ENCODE measurements around the gene UQCRHL. TPM values are rescaled to one million over a fixed set of nuclear protein-coding genes. Genes with fewer than 3 reads are reported as not detected.

The UQCRHL gene
- total RNA-seq, 1 experiment from 2014 or later = 4.9 TPM

DNA sequence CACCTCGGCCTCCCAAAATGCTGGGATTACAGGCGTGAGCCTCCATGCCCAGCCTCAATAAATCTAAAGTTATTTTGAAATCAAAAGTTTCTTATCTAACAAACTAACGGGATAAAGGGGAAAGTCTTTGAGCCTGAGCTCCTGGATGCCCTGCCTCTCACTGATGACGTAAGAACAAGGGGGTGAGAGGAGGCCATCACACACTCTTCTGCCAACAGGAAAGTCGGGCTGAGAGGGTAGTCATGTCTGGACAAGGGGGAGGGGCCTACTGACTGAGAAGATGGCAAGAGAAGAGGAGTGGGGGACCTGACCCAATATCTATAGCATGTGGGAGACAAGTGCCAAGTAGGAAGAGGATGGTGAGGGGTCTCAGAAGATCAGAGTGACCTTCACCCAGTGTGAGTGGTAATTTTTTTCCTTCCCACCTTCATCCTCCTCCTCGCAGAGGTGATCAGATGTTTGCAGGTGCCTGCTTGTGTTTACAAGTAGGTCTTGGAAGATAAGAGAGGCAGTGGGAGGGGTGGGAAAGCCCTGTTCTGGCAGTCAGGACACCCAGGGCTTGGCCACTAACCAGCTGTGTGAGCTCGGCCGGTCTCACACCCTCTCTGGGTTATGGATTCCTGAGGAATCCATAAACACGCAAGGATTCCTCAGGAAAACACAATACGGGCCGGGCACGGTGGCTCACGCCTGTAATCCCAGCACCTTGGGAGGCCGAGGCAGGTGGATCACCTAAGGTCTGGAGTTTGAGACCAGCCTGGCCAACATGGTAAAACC is 9.6 kb downstream of the UQCRHL start:
- H3K9me3 ChIP-seq (ENCODE audit: insufficient read depth, low read depth) = no peaks in the 10 kb centered on the region
- H3K36me3 ChIP-seq (ENCODE audit: low read depth) = no peaks in the 10 kb centered on the region
- DNase-seq = no peak
- H3F3A ChIP-seq (ENCODE audit: insufficient read depth, low read depth) = peaks cover 67% of the 10 kb centered on the region
- peak overlapping the region; percentile 100 for H3K27ac ChIP-seq
- no TSS peak for BruUV-seq (replicated peaks)
- intact Hi-C loops (cut with micrococcal nuclease; ENCODE audit: unreplicated experiment) = loop anchor here (10.0 kb wide), 1 partner anchor 347 kb away; no protein-coding TSS in a partner anchor
- TF ChIP-seq, protein P1, sequence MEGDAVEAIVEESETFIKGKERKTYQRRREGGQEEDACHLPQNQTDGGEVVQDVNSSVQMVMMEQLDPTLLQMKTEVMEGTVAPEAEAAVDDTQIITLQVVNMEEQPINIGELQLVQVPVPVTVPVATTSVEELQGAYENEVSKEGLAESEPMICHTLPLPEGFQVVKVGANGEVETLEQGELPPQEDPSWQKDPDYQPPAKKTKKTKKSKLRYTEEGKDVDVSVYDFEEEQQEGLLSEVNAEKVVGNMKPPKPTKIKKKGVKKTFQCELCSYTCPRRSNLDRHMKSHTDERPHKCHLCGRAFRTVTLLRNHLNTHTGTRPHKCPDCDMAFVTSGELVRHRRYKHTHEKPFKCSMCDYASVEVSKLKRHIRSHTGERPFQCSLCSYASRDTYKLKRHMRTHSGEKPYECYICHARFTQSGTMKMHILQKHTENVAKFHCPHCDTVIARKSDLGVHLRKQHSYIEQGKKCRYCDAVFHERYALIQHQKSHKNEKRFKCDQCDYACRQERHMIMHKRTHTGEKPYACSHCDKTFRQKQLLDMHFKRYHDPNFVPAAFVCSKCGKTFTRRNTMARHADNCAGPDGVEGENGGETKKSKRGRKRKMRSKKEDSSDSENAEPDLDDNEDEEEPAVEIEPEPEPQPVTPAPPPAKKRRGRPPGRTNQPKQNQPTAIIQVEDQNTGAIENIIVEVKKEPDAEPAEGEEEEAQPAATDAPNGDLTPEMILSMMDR (conservative IDR thresholded peaks at IDR 0.05) = no peak
- no peak for TF ChIP-seq EZH2 (IDR thresholded peaks at IDR 0.05; ENCODE audit: low read depth)
- no peak overlapping the region for H2AFZ ChIP-seq
- peak overlapping the region; percentile 85; the same call in 1 of the 2 replicates for H3K4me2 ChIP-seq
- H4K20me1 ChIP-seq (ENCODE audit: insufficient read depth) = no peaks in the 10 kb centered on the region
- peaks cover 16% of the 10 kb centered on the region; the same call in 1 of the 2 replicates for H3K79me2 ChIP-seq (ENCODE audit: low read depth)
- no peaks in the 10 kb centered on the region for H3K27me3 ChIP-seq (ENCODE audit: insufficient read depth, low read depth)
- no peak overlapping the region for H3K4me3 ChIP-seq
- POLR2A ChIA-PET (ENCODE audit: unreplicated experiment) = interaction anchor here (0.5 to 0.7 kb wide), 2 partner anchors 26 to 220 kb away, joined by 7 to 9 read pairs; no protein-coding TSS in a partner anchor
- CTCF ChIA-PET = interaction anchor here (0.7 kb wide), 1 partner anchor 161 kb away, joined by 7 read pairs; no protein-coding TSS in a partner anchor
- H3K9me2 ChIP-seq (ENCODE audit: insufficient read depth) = no peaks in the 10 kb centered on the region
- peaks cover 81% of the 10 kb centered on the region for H3K4me1 ChIP-seq (replicated peaks; ENCODE audit: insufficient read depth)

- H3K27ac ChIP-seq = peak overlapping the region; percentile 100
- no peak for DNase-seq
- peaks cover 71% of the 10 kb centered on the region for H3K4me1 ChIP-seq (replicated peaks; ENCODE audit: insufficient read depth)
- no peak overlapping the region for H2AFZ ChIP-seq
- H3F3A ChIP-seq (ENCODE audit: insufficient read depth, low read depth) = peaks cover 57% of the 10 kb centered on the region
- peak overlapping the region; percentile 27; the same call in 1 of the 2 replicates for H3K4me3 ChIP-seq
- no peaks in the 10 kb centered on the region for H3K36me3 ChIP-seq (ENCODE audit: low read depth)
- intact Hi-C loops (cut with micrococcal nuclease; ENCODE audit: unreplicated experiment) = loop anchor here (10.0 kb wide), 1 partner anchor 349 kb away; no protein-coding TSS in a partner anchor
- H3K9me3 ChIP-seq (ENCODE audit: insufficient read depth, low read depth) = no peaks in the 10 kb centered on the region
- no peaks in the 10 kb centered on the region for H3K27me3 ChIP-seq (ENCODE audit: insufficient read depth, low read depth)
- ChIA-PET CTCF (interaction anchor here (0.7 to 1.1 kb wide), 5 partner anchors 19 to 703 kb away, joined by 4 to 7 read pairs (median 5); no protein-coding TSS in a partner anchor), POLR2A (ENCODE audit: unreplicated experiment) (interaction anchor here (0.5 to 0.7 kb wide), 2 partner anchors 36 to 51 kb away, joined by 3 to 17 read pairs; partner anchors contain the start of gene SPEN)
- H3K4me2 ChIP-seq = peak overlapping the region; percentile 85
- H3K79me2 ChIP-seq (ENCODE audit: low read depth) = peaks cover 8% of the 10 kb centered on the region; the same call in 1 of the 2 replicates
- TF ChIP-seq EZH2 (IDR thresholded peaks at IDR 0.05; ENCODE audit: low read depth) = no peak
- TF ChIP-seq, protein P1 (conservative IDR thresholded peaks at IDR 0.05) = no peak
- H4K20me1 ChIP-seq (ENCODE audit: insufficient read depth) = no peaks in the 10 kb centered on the region
- no peaks in the 10 kb centered on the region for H3K9me2 ChIP-seq (ENCODE audit: insufficient read depth)
- no TSS peak for BruUV-seq (replicated peaks)
Observed at GRCh38 chr1:15796086-15796462, 11.4 kb downstream of the UQCRHL start.

DNA sequence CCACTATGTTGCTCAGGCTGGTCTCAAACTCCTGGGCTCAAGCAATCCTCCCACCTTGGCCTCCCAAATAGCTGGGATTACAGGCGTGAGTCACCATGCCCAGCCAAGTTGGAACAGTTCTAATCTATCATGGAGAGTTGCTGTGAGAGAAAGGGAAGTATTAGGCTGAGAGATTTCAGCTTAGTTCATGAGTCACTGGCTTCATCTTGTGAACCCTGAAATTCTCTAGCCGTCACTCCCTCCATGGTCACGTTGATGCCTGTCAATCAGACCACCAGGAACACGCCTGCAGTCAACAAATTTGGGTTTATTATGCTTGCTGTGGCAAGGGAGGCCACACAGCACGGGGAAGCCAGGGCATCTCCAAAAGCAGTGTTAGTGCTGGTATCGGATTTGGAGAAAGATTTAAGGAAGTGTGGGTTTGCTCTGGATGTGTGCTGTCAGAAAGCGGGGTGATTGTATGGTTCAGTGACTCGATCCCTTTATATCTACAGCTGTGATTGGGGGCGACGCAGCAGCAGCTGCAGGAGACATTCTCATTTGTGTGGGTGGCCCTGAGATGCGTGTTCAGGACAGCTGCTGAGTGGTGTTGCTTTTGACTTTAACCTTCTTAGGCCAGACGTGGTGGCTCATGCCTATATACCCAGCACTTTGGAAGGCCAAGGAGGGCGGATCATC is 18.7 kb downstream of the UQCRHL start:
- H3K9me3 ChIP-seq (ENCODE audit: insufficient read depth, low read depth) = no peaks in the 10 kb centered on the region
- H3K27ac ChIP-seq = peak overlapping the region; percentile 74
- ChIA-PET POLR2A (ENCODE audit: unreplicated experiment) (no interaction called here), CTCF (interaction anchor here (0.6 kb wide), 1 partner anchor 32 kb away, joined by 3 read pairs; no protein-coding TSS in a partner anchor)
- H3K79me2 ChIP-seq (ENCODE audit: low read depth) = no peaks in the 10 kb centered on the region
- TF ChIP-seq, protein P1 (conservative IDR thresholded peaks at IDR 0.05) = no peak
- TF ChIP-seq EZH2 (IDR thresholded peaks at IDR 0.05; ENCODE audit: low read depth) = no peak
- H3K27me3 ChIP-seq (ENCODE audit: insufficient read depth, low read depth) = no peaks in the 10 kb centered on the region
- peaks cover 20% of the 10 kb centered on the region for H3F3A ChIP-seq (ENCODE audit: insufficient read depth, low read depth)
- H2AFZ ChIP-seq = no peak overlapping the region
- no peak overlapping the region; the same call in 1 of the 2 replicates for H3K4me2 ChIP-seq
- intact Hi-C loops (cut with micrococcal nuclease; ENCODE audit: unreplicated experiment) = no loop called here
- no peaks in the 10 kb centered on the region for H3K9me2 ChIP-seq (ENCODE audit: insufficient read depth)
- H3K4me3 ChIP-seq = no peak overlapping the region
- no TSS peak for BruUV-seq (replicated peaks)
- peak in 1 of 2 experiments; percentile 53 for DNase-seq
- no peaks in the 10 kb centered on the region for H3K36me3 ChIP-seq (ENCODE audit: low read depth)
- H4K20me1 ChIP-seq (ENCODE audit: insufficient read depth) = no peaks in the 10 kb centered on the region
- H3K4me1 ChIP-seq (replicated peaks; ENCODE audit: insufficient read depth) = peaks cover 36% of the 10 kb centered on the region
